Testis (tissue), 2 donors: Measurements from ENCODE around the gene FRYL.

Experiments used
- POLR2A ChIP-seq: fragments of 450-650 bp; IDR thresholded peaks from one replicate; pipeline ENCODE4 v1.6.1; 2017; ENCODE audit warnings: antibody characterized with exemption, mild to moderate bottlenecking, moderate library complexity
- TF ChIP-seq, protein P1 (sequence below), 3 experiments: fragments of 450-650 bp in 2 of 3; fragments of 200-600 bp in 1 of 3; sonication (generic) in 1 of 3; IDR thresholded peaks; one replicate each; pipeline ENCODE4 v1.5.1; 2016 to 2019; ENCODE audit warnings: antibody characterized with exemption in 3 of 3, mild to moderate bottlenecking in 2 of 3, moderate library complexity in 1 of 3

DNA sequence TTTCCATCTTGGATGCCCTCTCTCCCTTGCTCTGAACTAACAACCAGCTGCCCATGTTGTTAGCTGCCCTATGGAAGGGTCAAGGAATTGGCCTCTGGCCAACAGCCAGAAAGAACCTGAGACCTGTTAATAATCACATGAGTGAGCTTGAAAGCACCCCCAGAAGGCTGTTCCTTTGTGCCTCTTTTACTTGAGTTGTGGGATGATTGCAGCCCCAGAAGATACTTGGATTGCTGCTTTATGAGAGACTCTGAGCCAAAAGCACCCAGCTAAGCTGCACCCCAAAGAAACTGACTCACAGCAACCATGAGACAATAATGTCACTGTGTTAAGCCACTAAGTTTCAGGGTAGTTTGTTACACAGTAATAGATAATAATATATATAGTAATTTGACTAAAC, 73.3 kb downstream of the FRYL start:
- TF ChIP-seq POLR2A = no peak
- TF ChIP-seq, protein P1, sequence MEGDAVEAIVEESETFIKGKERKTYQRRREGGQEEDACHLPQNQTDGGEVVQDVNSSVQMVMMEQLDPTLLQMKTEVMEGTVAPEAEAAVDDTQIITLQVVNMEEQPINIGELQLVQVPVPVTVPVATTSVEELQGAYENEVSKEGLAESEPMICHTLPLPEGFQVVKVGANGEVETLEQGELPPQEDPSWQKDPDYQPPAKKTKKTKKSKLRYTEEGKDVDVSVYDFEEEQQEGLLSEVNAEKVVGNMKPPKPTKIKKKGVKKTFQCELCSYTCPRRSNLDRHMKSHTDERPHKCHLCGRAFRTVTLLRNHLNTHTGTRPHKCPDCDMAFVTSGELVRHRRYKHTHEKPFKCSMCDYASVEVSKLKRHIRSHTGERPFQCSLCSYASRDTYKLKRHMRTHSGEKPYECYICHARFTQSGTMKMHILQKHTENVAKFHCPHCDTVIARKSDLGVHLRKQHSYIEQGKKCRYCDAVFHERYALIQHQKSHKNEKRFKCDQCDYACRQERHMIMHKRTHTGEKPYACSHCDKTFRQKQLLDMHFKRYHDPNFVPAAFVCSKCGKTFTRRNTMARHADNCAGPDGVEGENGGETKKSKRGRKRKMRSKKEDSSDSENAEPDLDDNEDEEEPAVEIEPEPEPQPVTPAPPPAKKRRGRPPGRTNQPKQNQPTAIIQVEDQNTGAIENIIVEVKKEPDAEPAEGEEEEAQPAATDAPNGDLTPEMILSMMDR (IDR thresholded peaks at IDR 0.05) = no peak
